Thyroid gland (tissue), 4 donors: ENCODE results near the gene EFCAB6. TPM values are rescaled to one million over a fixed set of nuclear protein-coding genes. Genes with fewer than 3 reads are reported as not detected.

Experiments used
- DNase-seq, 2 donors: peaks; one replicate each; pipeline ENCODE4 v3.0.0-alpha.2; 2019
- H3K27ac ChIP-seq, 3 donors: fragments of 200-600 bp; sonication (generic); 1 replicate in 2 of 3; 2 replicates in 1 of 3; pipeline ENCODE4 v1.5.1; 2016 to 2019; ENCODE audit warnings: mild to moderate bottlenecking in 1 of 3, moderate library complexity in 1 of 3
- H3K27me3 ChIP-seq: fragments of 200-600 bp; sonication (generic); one replicate; pipeline ENCODE4 v1.5.1; 2019
- H3K36me3 ChIP-seq, 2 donors: fragments of 200-600 bp; sonication (generic); one replicate each; pipeline ENCODE4 v1.5.1; 2016 to 2019
- H3K4me1 ChIP-seq, 2 donors: fragments of 200-600 bp; sonication (generic); one replicate each; pipeline ENCODE4 v1.5.1; 2017 to 2019
- H3K4me3 ChIP-seq, 3 donors: fragments of 200-600 bp; sonication (generic); replicated peaks in 1 of 3; 1 replicate in 2 of 3; 2 replicates in 1 of 3; pipeline ENCODE4 v1.5.1; 2016; ENCODE audit warnings: mild to moderate bottlenecking in 1 of 3
- H3K9me3 ChIP-seq: fragments of 200-600 bp; sonication (generic); one replicate; pipeline ENCODE4 v1.5.1; 2017
- POLR2A ChIP-seq, 2 donors: fragments of 450-650 bp; IDR thresholded peaks; one replicate each; pipeline ENCODE4 v1.6.1; 2017; ENCODE audit warnings: antibody characterized with exemption in 2 of 2, mild to moderate bottlenecking in 2 of 2, moderate library complexity in 1 of 2
- WGBS, 2 donors: methylation state at CpG; one replicate each; pipeline ENCODE4 v1.1.5; 2017; 5-methylcytosine and 5-hydroxymethylcytosine counted together
- intact Hi-C: fragments of 100-400 bp; cut with DNase I; formaldehyde crosslinking; loops from one replicate; pipeline ENCODE4 v1.15.1; 2023
- total RNA-seq, 4 donors: library from RNA; depleted of rRNA; stranded (reverse); fragments of >200 nt; gene quantifications; one replicate each; pipeline ENCODE4 v1.2.3, GENCODE V29; 2016
- TF ChIP-seq, protein P1 (sequence below), 6 experiments: fragments of 200-600 bp in 3 of 6; fragments of 450-650 bp in 3 of 6; sonication (generic) in 3 of 6; IDR thresholded peaks; one replicate each; pipeline ENCODE4 v1.5.1; 2016 to 2019; ENCODE audit warnings: antibody characterized with exemption in 6 of 6, mild to moderate bottlenecking in 2 of 6, inconsistent platforms in 1 of 6, moderate library complexity in 1 of 6

Gene EFCAB6
- total RNA-seq, 4 donors from 2014 or later, result 10.9 to 26.1 (median 14.1) TPM

GRCh38 chr22:43600265-43600664 is 211.8 kb downstream of the EFCAB6 start:
- intact Hi-C loops, result no loop called here
- H3K27ac ChIP-seq, result no peak overlapping the region
- no peak for TF ChIP-seq POLR2A (IDR thresholded peaks at IDR 0.05)
- TF ChIP-seq, protein P1, sequence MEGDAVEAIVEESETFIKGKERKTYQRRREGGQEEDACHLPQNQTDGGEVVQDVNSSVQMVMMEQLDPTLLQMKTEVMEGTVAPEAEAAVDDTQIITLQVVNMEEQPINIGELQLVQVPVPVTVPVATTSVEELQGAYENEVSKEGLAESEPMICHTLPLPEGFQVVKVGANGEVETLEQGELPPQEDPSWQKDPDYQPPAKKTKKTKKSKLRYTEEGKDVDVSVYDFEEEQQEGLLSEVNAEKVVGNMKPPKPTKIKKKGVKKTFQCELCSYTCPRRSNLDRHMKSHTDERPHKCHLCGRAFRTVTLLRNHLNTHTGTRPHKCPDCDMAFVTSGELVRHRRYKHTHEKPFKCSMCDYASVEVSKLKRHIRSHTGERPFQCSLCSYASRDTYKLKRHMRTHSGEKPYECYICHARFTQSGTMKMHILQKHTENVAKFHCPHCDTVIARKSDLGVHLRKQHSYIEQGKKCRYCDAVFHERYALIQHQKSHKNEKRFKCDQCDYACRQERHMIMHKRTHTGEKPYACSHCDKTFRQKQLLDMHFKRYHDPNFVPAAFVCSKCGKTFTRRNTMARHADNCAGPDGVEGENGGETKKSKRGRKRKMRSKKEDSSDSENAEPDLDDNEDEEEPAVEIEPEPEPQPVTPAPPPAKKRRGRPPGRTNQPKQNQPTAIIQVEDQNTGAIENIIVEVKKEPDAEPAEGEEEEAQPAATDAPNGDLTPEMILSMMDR (IDR thresholded peaks at IDR 0.05), result no peak
- H3K36me3 ChIP-seq, result no peaks in the 10 kb centered on the region
- H3K4me1 ChIP-seq, result no peaks in the 10 kb centered on the region
- 81 to 89% methylated on average over 9 of the region's 9 CpGs for WGBS, 2 donors
- H3K4me3 ChIP-seq, result no peak overlapping the region
- no peak for DNase-seq
- no peaks in the 10 kb centered on the region for H3K27me3 ChIP-seq
- no peaks in the 10 kb centered on the region for H3K9me3 ChIP-seq

GRCh38 chr22:43592476-43592875 is 219.6 kb downstream of the EFCAB6 start:
- H3K36me3 ChIP-seq, result peaks cover 0 to 1% of the 10 kb centered on the region in 2 donors
- no peaks in the 10 kb centered on the region for H3K27me3 ChIP-seq
- no peak for TF ChIP-seq POLR2A (IDR thresholded peaks at IDR 0.05)
- TF ChIP-seq, protein P1 (IDR thresholded peaks at IDR 0.05), result no peak
- no peak for DNase-seq
- 69 to 71% methylated on average over 11 of the region's 11 CpGs for WGBS, 2 donors
- H3K4me1 ChIP-seq, result no peaks in the 10 kb centered on the region
- H3K9me3 ChIP-seq, result no peaks in the 10 kb centered on the region
- intact Hi-C loops, result no loop called here
- H3K27ac ChIP-seq, result no peak overlapping the region
- no peak overlapping the region for H3K4me3 ChIP-seq

- TF ChIP-seq, protein P1 (IDR thresholded peaks at IDR 0.05), result no peak
- TF ChIP-seq POLR2A (IDR thresholded peaks at IDR 0.05), result no peak
Measured at GRCh38 chr22:43591380-43591779, 220.7 kb downstream of the EFCAB6 start.

GRCh38 chr22:43587574-43587973 is 224.5 kb downstream of the EFCAB6 start:
- Histone ChIP-seq H3K36me3 (peaks cover 0 to 4% of the 10 kb centered on the region in 2 donors), H3K27me3 (no peaks in the 10 kb centered on the region), H3K9me3 (no peaks in the 10 kb centered on the region), H3K4me3 (no peak overlapping the region), H3K4me1 (no peaks in the 10 kb centered on the region), H3K27ac (no peak overlapping the region)
- no peak for DNase-seq
- 0 to 81% methylated on average over 1 of the region's 1 CpG for WGBS, 2 donors
- TF ChIP-seq POLR2A (IDR thresholded peaks at IDR 0.05), result no peak
- TF ChIP-seq, protein P1 (IDR thresholded peaks at IDR 0.05), result no peak
- intact Hi-C loops, result no loop called here

More at GRCh38 chr22:43591380-43591779, 220.7 kb downstream of the EFCAB6 start:
- H3K27me3 ChIP-seq, result no peaks in the 10 kb centered on the region
- H3K4me3 ChIP-seq, result no peak overlapping the region
- H3K27ac ChIP-seq, result no peak overlapping the region
- H3K4me1 ChIP-seq, result no peaks in the 10 kb centered on the region
- intact Hi-C loops, result no loop called here
- no peaks in the 10 kb centered on the region for H3K9me3 ChIP-seq
- no peak for DNase-seq
- H3K36me3 ChIP-seq, result peaks cover 0 to 4% of the 10 kb centered on the region in 2 donors
- 73 to 79% methylated on average over 6 of the region's 6 CpGs for WGBS, 2 donors

DNA sequence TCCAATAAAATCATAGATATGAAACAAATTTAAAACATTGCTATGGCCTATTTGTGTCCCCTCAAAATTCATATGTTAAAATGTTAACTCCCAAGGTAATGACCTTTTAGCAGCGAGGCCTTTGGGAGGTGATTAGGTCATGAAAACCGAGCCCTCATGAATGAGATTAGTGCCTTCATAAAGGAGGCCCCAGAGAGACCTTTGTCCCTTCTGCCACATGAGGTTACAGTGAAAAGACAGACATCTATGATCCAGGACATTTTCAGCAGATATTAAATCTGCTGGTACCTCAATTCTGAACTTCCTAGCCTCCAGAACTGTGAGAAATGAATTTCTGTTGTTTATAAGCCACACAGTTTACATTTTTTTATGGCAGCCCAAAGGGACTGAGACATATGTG is 228.6 kb downstream of the EFCAB6 start:
- Histone ChIP-seq H3K4me3 (no peak overlapping the region), H3K27ac (no peak overlapping the region), H3K27me3 (no peaks in the 10 kb centered on the region), H3K4me1 (no peaks in the 10 kb centered on the region), H3K36me3 (peaks cover 0 to 4% of the 10 kb centered on the region in 2 donors), H3K9me3 (no peaks in the 10 kb centered on the region)
- no peak for TF ChIP-seq POLR2A (IDR thresholded peaks at IDR 0.05)
- TF ChIP-seq, protein P1 (IDR thresholded peaks at IDR 0.05), result no peak
- no peak for DNase-seq
- 77 to 80% methylated on average over 2 of the region's 2 CpGs for WGBS, 2 donors
- intact Hi-C loops, result no loop called here
